OCI-LY1 (cell line): ENCODE data around the gene PLXNA1.

Source experiments
- H2AFZ ChIP-seq: fragments of 200-600 bp; sonication (generic), shearing (Covaris generic); 2 replicates; pipeline ENCODE4 v1.6.0; 2014; ENCODE audit warnings: antibody characterized with exemption, mild to moderate bottlenecking, low read length
- H3F3A ChIP-seq: fragments of 200-600 bp; sonication (generic), shearing (Covaris generic); 2 replicates; pipeline ENCODE4 v1.6.0; 2014; ENCODE audit warnings: mild to moderate bottlenecking, antibody characterized with exemption, low read length, moderate library complexity; ENCODE audit not compliant: insufficient read depth
- H3K27ac ChIP-seq: fragments of 200-600 bp; sonication (generic); 2 replicates; pipeline ENCODE4 v1.5.1; 2014; ENCODE audit warnings: low read length, mixed run types, mild to moderate bottlenecking, low read depth; ENCODE audit not compliant: poor library complexity, severe bottlenecking
- H3K27me3 ChIP-seq: fragments of 200-600 bp; sonication (generic); 2 replicates; pipeline ENCODE4 v1.6.0; 2014; ENCODE audit warnings: antibody characterized with exemption, mild to moderate bottlenecking, low read length, moderate library complexity; ENCODE audit not compliant: insufficient read depth
- H3K36me3 ChIP-seq: fragments of 200-600 bp; sonication (generic); 2 replicates; pipeline ENCODE4 v1.6.1; 2014; ENCODE audit warnings: mild to moderate bottlenecking, antibody characterized with exemption, low read length, moderate library complexity, mixed read lengths; ENCODE audit not compliant: insufficient read depth
- H3K4me1 ChIP-seq: fragments of 200-600 bp; sonication (generic); 2 replicates; pipeline ENCODE4 v1.5.1; 2014; ENCODE audit warnings: mild to moderate bottlenecking, low read length, moderate library complexity; ENCODE audit not compliant: insufficient read depth, severe bottlenecking
- H3K4me2 ChIP-seq: fragments of 200-600 bp; sonication (generic), shearing (Covaris generic); 2 replicates; pipeline ENCODE4 v1.6.1; 2014; ENCODE audit warnings: low read length
- H3K4me3 ChIP-seq: fragments of 200-600 bp; sonication (generic); 2 replicates; pipeline ENCODE4 v1.5.1; 2014; ENCODE audit warnings: low read length, low read depth, mild to moderate bottlenecking, mixed read lengths; ENCODE audit not compliant: poor library complexity, severe bottlenecking
- H3K79me2 ChIP-seq: fragments of 200-600 bp; shearing (Covaris generic); 2 replicates; pipeline ENCODE4 v1.6.1; 2016; ENCODE audit warnings: mixed run types, low read length, mixed read lengths; ENCODE audit not compliant: insufficient read depth
- H3K9ac ChIP-seq: fragments of 200-600 bp; sonication (generic), shearing (Covaris generic); 2 replicates; pipeline ENCODE4 v1.6.1; 2014; ENCODE audit warnings: mild to moderate bottlenecking, low read length, mixed read lengths
- H3K9me2 ChIP-seq: fragments of 200-600 bp; sonication (generic), shearing (Covaris generic); 2 replicates; pipeline ENCODE4 v1.6.1; 2014; ENCODE audit warnings: low read depth, mild to moderate bottlenecking, low read length, mixed read lengths
- H3K9me3 ChIP-seq: fragments of 200-600 bp; shearing (Covaris generic); 2 replicates; pipeline ENCODE4 v1.6.1; 2014; ENCODE audit warnings: low read length, mixed read lengths
- H4K20me1 ChIP-seq: fragments of 200-600 bp; sonication (generic), shearing (Covaris generic); 2 replicates; pipeline ENCODE4 v1.6.0; 2016; ENCODE audit warnings: mild to moderate bottlenecking, low read length; ENCODE audit not compliant: insufficient read depth
- EZH2 ChIP-seq: fragments of 200-600 bp; sonication (generic), shearing (Covaris generic); IDR thresholded peaks from 2 replicates; pipeline ENCODE4 v1.8.0; 2017; ENCODE audit warnings: borderline replicate concordance, mixed run types, mild to moderate bottlenecking, antibody characterized with exemption, low read length, moderate library complexity, mixed read lengths
- TF ChIP-seq, protein P1 (sequence below): fragments of 200-600 bp; sonication (generic), shearing (Covaris generic); IDR thresholded peaks from 2 replicates; pipeline ENCODE4 v1.5.1; 2017; ENCODE audit warnings: mild to moderate bottlenecking, antibody characterized with exemption, low read length, moderate library complexity, mixed read lengths

Gene PLXNA1

DNA sequence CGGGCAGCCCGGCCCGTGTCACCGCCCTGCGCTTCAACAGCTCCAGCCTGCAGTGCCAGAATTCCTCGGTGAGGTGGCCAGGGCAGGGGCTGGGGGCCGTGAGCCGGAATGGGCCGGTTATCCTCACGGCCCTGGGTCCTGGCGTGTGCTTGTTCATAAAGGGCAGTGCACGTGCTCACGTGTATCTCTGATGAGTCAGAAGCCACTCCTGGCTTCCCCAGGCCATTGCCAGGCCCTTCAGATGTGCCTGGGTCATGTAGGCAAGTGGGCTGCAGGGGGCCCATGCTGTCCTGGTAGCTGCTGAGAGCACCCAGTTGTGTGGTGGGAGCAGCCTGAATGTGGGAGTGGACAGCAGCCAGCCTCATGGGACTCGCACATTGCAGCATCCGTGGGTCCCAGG lies 29.2 kb downstream of the PLXNA1 start:
- Histone ChIP-seq H3K4me1 (no peaks in the 10 kb centered on the region), H3K36me3 (no peaks in the 10 kb centered on the region)

DNA sequence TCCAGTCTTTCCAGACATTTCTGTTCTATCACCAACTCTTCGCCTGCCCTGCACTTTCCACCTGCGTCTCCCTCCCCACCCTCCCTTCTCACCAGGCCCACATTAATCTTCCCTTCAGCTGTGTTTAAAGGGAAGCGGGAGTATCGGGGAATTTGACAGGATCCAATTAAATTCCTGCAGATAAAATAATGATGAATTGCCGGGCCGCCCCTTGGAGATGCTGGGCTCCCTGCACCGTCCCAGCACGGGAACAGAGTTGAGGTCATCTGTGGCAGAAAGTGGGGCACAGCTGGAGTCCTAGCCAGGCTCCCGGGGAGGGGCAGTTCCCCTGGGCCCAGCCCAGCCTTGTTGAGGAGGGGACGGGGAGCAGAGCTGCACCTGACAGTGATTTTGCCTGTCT lies 30.3 kb downstream of the PLXNA1 start:
- H3K4me1 ChIP-seq, result no peaks in the 10 kb centered on the region
- H3K36me3 ChIP-seq, result no peaks in the 10 kb centered on the region
- TF ChIP-seq EZH2, result no peak
- TF ChIP-seq, protein P1, sequence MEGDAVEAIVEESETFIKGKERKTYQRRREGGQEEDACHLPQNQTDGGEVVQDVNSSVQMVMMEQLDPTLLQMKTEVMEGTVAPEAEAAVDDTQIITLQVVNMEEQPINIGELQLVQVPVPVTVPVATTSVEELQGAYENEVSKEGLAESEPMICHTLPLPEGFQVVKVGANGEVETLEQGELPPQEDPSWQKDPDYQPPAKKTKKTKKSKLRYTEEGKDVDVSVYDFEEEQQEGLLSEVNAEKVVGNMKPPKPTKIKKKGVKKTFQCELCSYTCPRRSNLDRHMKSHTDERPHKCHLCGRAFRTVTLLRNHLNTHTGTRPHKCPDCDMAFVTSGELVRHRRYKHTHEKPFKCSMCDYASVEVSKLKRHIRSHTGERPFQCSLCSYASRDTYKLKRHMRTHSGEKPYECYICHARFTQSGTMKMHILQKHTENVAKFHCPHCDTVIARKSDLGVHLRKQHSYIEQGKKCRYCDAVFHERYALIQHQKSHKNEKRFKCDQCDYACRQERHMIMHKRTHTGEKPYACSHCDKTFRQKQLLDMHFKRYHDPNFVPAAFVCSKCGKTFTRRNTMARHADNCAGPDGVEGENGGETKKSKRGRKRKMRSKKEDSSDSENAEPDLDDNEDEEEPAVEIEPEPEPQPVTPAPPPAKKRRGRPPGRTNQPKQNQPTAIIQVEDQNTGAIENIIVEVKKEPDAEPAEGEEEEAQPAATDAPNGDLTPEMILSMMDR, result no peak

More for the DNA sequence above, 29.2 kb downstream of the PLXNA1 start:
- Histone ChIP-seq H3K27ac (no peak overlapping the region), H3K79me2 (no peaks in the 10 kb centered on the region), H2AFZ (no peak overlapping the region), H3F3A (no peaks in the 10 kb centered on the region), H3K9me3 (no peaks in the 10 kb centered on the region), H3K4me2 (no peak overlapping the region), H3K27me3 (no peaks in the 10 kb centered on the region), H3K9me2 (no peaks in the 10 kb centered on the region), H3K9ac (no peak overlapping the region), H3K4me3 (no peak overlapping the region), H4K20me1 (no peaks in the 10 kb centered on the region)
- TF ChIP-seq EZH2, result no peak
- TF ChIP-seq, protein P1, result no peak

DNA sequence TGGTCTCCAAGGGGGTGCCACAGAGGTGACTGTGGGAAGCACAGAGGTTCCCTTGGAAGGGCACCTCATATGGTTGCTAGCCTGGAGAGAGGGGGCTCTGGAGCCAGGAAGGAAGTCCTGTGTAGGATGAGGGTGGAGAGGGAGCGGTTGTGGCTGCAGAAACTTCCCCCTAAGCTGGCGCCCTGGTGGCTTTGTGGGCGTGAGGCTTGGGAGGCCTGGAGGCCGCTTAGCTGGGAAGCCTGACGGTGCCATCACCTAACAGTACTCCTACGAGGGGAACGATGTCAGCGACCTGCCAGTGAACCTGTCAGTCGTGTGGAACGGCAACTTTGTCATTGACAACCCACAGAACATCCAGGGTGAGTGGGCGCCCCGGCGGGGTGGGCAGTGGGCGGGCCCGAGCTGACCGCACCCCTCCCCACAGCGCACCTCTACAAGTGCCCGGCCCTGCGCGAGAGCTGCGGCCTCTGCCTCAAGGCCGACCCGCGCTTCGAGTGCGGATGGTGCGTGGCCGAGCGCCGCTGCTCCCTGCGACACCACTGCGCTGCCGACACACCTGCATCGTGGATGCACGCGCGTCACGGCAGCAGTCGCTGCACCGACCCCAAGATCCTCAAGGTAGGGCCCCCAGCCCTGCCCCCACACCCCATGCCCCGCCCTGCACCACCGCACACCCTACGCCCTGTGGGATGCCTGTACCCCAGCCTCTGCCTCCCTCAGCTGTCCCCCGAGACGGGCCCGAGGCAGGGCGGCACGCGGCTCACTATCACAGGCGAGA lies 31.0 kb downstream of the PLXNA1 start:
- Histone ChIP-seq H3K4me2 (no peak overlapping the region), H3K9ac (no peak overlapping the region), H3K9me2 (no peaks in the 10 kb centered on the region), H3K9me3 (no peaks in the 10 kb centered on the region), H3K36me3 (no peaks in the 10 kb centered on the region), H3K4me3 (no peak overlapping the region), H3K4me1 (no peaks in the 10 kb centered on the region), H2AFZ (no peak overlapping the region), H3K79me2 (no peaks in the 10 kb centered on the region), H3K27ac (no peak overlapping the region), H4K20me1 (no peaks in the 10 kb centered on the region), H3F3A (no peaks in the 10 kb centered on the region), H3K27me3 (no peaks in the 10 kb centered on the region)
- TF ChIP-seq, protein P1, result no peak
- TF ChIP-seq EZH2, result no peak

More for the DNA sequence above, 30.3 kb downstream of the PLXNA1 start:
- Histone ChIP-seq H3K79me2 (no peaks in the 10 kb centered on the region), H3K9me3 (no peaks in the 10 kb centered on the region), H4K20me1 (no peaks in the 10 kb centered on the region), H2AFZ (no peak overlapping the region), H3K9ac (no peak overlapping the region), H3K9me2 (no peaks in the 10 kb centered on the region), H3K4me3 (no peak overlapping the region), H3K27ac (no peak overlapping the region), H3K4me2 (no peak overlapping the region), H3F3A (no peaks in the 10 kb centered on the region), H3K27me3 (no peaks in the 10 kb centered on the region)
